Activated CD8-positive, alpha-beta T cell treated with anti-CD3 and anti-CD28 coated beads for 36 hours (primary cell): ENCODE results near the gene LAMB2. TPM values are rescaled to one million over a fixed set of nuclear protein-coding genes. Genes with fewer than 3 reads are reported as not detected.

Experiments
- ATAC-seq: fragments of 200-7000 bp; cut with Tn5 transposase; one replicate; pipeline ENCODE4 v1.10.0; 2021; ENCODE audit warnings: mild to moderate bottlenecking, moderate library complexity
- CTCF ChIA-PET: fragments of 350-600 bp; sonication (Branson Sonifier 250); formaldehyde crosslinking; loops from one replicate; lab custom pipeline; 2021; ENCODE audit warnings: antibody characterized with exemption; lab: Charles Lee
- POLR2A ChIA-PET: fragments of 350-600 bp; sonication (Branson Sonifier 250); formaldehyde crosslinking; loops from one replicate; lab custom pipeline; 2021; ENCODE audit warnings: antibody characterized with exemption; lab: Charles Lee
- DNase-seq: peaks from one replicate; pipeline ENCODE4 v3.0.0-alpha.2; 2020
- H3K27ac Mint-ChIP-seq: one replicate; pipeline ENCODE4 v1.8.0; 2021; ENCODE audit warnings: mild to moderate bottlenecking, mixed read lengths
- H3K27me3 Mint-ChIP-seq: one replicate; pipeline ENCODE4 v1.8.0; 2021; ENCODE audit warnings: mixed read lengths
- H3K36me3 Mint-ChIP-seq: one replicate; pipeline ENCODE4 v1.8.0; 2021; ENCODE audit warnings: low read depth, mixed read lengths
- H3K4me1 Mint-ChIP-seq: one replicate; pipeline ENCODE4 v1.8.0; 2021; ENCODE audit warnings: low read depth, mixed read lengths
- H3K4me3 Mint-ChIP-seq: one replicate; pipeline ENCODE4 v1.8.0; 2021; ENCODE audit warnings: mild to moderate bottlenecking, moderate library complexity, mixed read lengths
- H3K9me3 Mint-ChIP-seq: one replicate; pipeline ENCODE4 v1.8.0; 2021; ENCODE audit warnings: mixed read lengths
- CTCF ChIP-seq: fragments of 200-600 bp; IDR thresholded peaks from one replicate; pipeline ENCODE4 v1.8.0; 2022; ENCODE audit warnings: antibody characterized with exemption, mild to moderate bottlenecking
- intact Hi-C: fragments of 100-400 bp; cut with micrococcal nuclease; formaldehyde crosslinking; loops from one replicate; pipeline ENCODE4 v1.10.0; 2022
- total RNA-seq, 2 experiments: library from RNA; stranded (reverse); gene quantifications; one replicate each; pipeline ENCODE4 v1.2.3, GENCODE V29; 2021

LAMB2 gene
- total RNA-seq, 2 experiments from 2014 or later, result not detected

- no peaks in the 10 kb centered on the region for H3K9me3 Mint-ChIP-seq
- H3K36me3 Mint-ChIP-seq, result peaks cover 2% of the 10 kb centered on the region
- no peak for ATAC-seq
- no peak for TF ChIP-seq CTCF
- intact Hi-C loops, result no loop called here
- peaks cover 12% of the 10 kb centered on the region for H3K4me1 Mint-ChIP-seq
- POLR2A ChIA-PET, result interaction anchor here (2.9 kb wide), 1 partner anchor 64 kb away, joined by 14 read pairs; the partner anchor contains the start of gene QRICH1
- H3K27ac Mint-ChIP-seq, result no peak overlapping the region
- CTCF ChIA-PET, result interaction anchor here (1.2 to 2.7 kb wide), 7 partner anchors 11 to 169 kb away, joined by 3 to 17 read pairs (median 5); partner anchors contain the start of genes KLHDC8B, QRICH1 and USP19
- no peak for DNase-seq
- H3K4me3 Mint-ChIP-seq, result no peak overlapping the region
- H3K27me3 Mint-ChIP-seq, result no peaks in the 10 kb centered on the region
Measured at GRCh38 chr3:49157289-49157688, 24.4 kb upstream of the LAMB2 start.

- TF ChIP-seq CTCF, result no peak
- ChIA-PET POLR2A (interaction anchor here (1.0 kb wide), 1 partner anchor 125 kb away, joined by 3 read pairs; no protein-coding TSS in a partner anchor), CTCF (interaction anchor here (1.4 kb wide), 1 partner anchor 165 kb away, joined by 5 read pairs; no protein-coding TSS in a partner anchor)
- no peaks in the 10 kb centered on the region for H3K9me3 Mint-ChIP-seq
- DNase-seq (no peak), ATAC-seq (no peak)
- H3K36me3 Mint-ChIP-seq, result no peaks in the 10 kb centered on the region
- H3K27me3 Mint-ChIP-seq, result no peaks in the 10 kb centered on the region
- no peak overlapping the region for H3K4me3 Mint-ChIP-seq
- no peak overlapping the region for H3K27ac Mint-ChIP-seq
- intact Hi-C loops, result no loop called here
- H3K4me1 Mint-ChIP-seq, result no peaks in the 10 kb centered on the region
Measured at GRCh38 chr3:49153349-49153912, 20.6 kb upstream of the LAMB2 start.

- DNase-seq (no peak), ATAC-seq (no peak)
- ChIA-PET CTCF (no interaction called here), POLR2A (no interaction called here)
- Mint-ChIP-seq H3K36me3 (no peaks in the 10 kb centered on the region), H3K4me1 (no peaks in the 10 kb centered on the region), H3K27ac (no peak overlapping the region), H3K4me3 (no peak overlapping the region), H3K27me3 (no peaks in the 10 kb centered on the region), H3K9me3 (no peaks in the 10 kb centered on the region)
- intact Hi-C loops, result no loop called here
- no peak for TF ChIP-seq CTCF
Measured at GRCh38 chr3:49151610-49152009, 18.8 kb upstream of the LAMB2 start.

GRCh38 chr3:49148159-49148558 lies 15.3 kb upstream of the LAMB2 start:
- Mint-ChIP-seq H3K27me3 (no peaks in the 10 kb centered on the region), H3K4me1 (no peaks in the 10 kb centered on the region), H3K36me3 (no peaks in the 10 kb centered on the region), H3K9me3 (no peaks in the 10 kb centered on the region), H3K4me3 (no peak overlapping the region), H3K27ac (no peak overlapping the region)
- CTCF ChIA-PET, result no interaction called here
- intact Hi-C loops, result no loop called here
- ATAC-seq, result no peak
- no peak for DNase-seq
- TF ChIP-seq CTCF, result no peak
- POLR2A ChIA-PET, result interaction anchor here (0.7 kb wide), 1 partner anchor 118 kb away, joined by 3 read pairs; no protein-coding TSS in a partner anchor

- CTCF ChIA-PET, result no interaction called here
- TF ChIP-seq CTCF, result no peak
- no peak for ATAC-seq
Measured at GRCh38 chr3:49140080-49140479, 7.2 kb upstream of the LAMB2 start.

More at GRCh38 chr3:49140080-49140479, 7.2 kb upstream of the LAMB2 start:
- Mint-ChIP-seq H3K27me3 (peaks cover 3% of the 10 kb centered on the region), H3K4me1 (no peaks in the 10 kb centered on the region), H3K4me3 (no peak overlapping the region), H3K9me3 (peaks cover 2% of the 10 kb centered on the region), H3K27ac (no peak overlapping the region), H3K36me3 (no peaks in the 10 kb centered on the region)
- POLR2A ChIA-PET, result no interaction called here
- DNase-seq, result no peak
- intact Hi-C loops, result no loop called here
